OCI-LY7 (cell line): ENCODE data around the gene C2.

Experiments used
- CTCF ChIP-seq: fragments of 200-600 bp; sonication (generic); conservative IDR thresholded peaks from 2 replicates; pipeline ENCODE4 v1.5.1; 2014; ENCODE audit warnings: mild to moderate bottlenecking, antibody characterized with exemption, low read length, moderate library complexity, mixed read lengths
- EZH2phosphoT487 ChIP-seq: fragments of 200-600 bp; sonication (generic); IDR thresholded peaks from 2 replicates; pipeline ENCODE4 v1.6.1; 2018; ENCODE audit warnings: low read depth, borderline replicate concordance, mild to moderate bottlenecking, mixed run types, antibody characterized with exemption, low read length, moderate library complexity, mixed read lengths

DNA sequence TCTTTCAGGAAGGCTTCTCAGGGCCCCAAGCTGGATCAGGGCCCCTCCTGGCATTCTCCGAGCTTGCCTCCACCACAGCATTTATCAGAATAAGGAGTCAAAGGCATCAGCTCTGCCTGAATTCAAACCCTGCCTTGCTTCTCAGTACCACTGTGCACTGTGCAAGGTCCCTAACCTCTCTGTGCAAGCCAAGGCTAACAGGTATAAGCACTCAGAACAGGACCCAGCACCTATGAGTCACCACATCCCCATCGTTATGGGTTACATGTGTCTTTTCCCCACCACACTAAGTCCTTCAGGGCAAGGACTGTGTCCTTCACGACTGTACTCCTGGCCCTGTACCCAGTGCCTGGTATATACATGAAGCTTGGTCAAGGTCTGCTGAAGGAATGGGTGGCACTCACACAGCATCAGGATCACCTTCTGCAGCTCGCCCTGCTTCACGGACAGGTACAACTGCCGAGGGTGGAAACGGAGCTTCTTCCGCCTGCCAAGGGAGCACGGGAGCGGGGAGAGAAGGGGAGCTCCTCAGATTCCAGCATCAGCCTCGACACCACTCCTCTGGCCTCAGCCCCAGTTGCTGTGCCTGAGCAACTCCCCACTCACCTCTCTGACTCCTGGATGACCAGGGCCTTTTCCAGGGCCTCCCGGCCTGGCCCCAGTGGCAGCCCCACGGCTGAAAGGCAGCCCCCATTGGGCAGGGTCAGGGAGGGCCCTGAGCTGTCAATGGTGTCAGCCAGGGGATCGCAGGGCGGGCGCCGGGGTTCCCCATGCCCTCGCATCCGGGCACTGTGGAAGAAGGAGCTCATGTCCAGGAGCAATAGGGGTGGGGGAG is 40.1 kb upstream of the C2 start:
- TF ChIP-seq CTCF (no peak), EZH2phosphoT487 (no peak)
